Stimulated activated CD8-positive, alpha-beta memory T cell treated with anti-CD3 and anti-CD28 coated beads, Interleukin-15, amount 100 ng/mL, for 24 hours (primary cell): Measurements from ENCODE around the gene CAMK2A.

Experiments used
- DNase-seq: peaks from one replicate; pipeline ENCODE4 v3.0.0-alpha.2; 2020; ENCODE audit warnings: low read depth

CAMK2A gene

DNA sequence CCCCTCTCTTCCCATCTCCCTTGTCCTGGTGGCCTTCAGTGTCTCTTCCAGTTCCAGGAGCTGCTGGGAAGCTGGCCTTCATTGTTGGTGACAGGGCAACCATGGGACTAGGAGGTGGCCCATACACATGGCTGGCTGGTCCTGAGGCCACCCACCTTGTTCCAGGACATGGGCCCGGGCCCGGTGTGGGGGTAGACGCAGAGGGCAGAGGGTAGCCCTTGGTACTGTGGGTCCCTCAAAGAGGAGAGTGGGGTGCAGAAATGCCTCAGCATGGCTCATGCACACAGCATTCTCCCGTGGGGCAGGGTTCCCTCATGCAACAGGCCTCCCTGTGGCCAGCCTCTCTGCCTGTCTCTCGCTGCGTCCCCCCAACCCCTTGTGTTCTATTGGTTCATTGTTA lies 78.9 kb downstream of the CAMK2A start:
- no peak for DNase-seq

DNA sequence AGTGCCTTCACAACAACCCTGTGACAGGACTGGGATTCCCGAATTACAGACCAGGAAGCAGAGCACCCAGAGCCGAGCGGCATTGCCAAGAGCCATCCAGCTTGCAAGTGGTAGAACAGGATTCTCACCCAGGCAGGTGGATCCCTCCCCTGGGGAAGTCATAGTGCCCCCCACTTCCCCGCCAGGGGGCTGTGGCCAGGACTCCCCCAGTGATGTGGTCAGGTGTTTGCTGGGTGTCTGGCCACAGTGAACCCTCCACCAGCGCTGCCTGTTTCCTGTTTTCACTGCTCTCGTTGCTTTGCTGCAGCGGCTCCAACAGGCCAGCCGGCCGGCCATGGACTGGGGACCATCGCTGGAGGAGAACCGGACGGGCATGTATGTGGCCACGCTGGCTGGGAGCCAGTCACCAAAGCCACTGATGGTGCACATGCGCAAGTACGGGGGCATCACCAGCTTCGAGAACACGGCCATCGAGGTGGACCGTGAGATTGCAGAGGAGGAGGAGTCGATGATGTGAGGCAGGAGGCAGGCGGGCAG lies 80.4 kb downstream of the CAMK2A start:
- no peak for DNase-seq

DNA sequence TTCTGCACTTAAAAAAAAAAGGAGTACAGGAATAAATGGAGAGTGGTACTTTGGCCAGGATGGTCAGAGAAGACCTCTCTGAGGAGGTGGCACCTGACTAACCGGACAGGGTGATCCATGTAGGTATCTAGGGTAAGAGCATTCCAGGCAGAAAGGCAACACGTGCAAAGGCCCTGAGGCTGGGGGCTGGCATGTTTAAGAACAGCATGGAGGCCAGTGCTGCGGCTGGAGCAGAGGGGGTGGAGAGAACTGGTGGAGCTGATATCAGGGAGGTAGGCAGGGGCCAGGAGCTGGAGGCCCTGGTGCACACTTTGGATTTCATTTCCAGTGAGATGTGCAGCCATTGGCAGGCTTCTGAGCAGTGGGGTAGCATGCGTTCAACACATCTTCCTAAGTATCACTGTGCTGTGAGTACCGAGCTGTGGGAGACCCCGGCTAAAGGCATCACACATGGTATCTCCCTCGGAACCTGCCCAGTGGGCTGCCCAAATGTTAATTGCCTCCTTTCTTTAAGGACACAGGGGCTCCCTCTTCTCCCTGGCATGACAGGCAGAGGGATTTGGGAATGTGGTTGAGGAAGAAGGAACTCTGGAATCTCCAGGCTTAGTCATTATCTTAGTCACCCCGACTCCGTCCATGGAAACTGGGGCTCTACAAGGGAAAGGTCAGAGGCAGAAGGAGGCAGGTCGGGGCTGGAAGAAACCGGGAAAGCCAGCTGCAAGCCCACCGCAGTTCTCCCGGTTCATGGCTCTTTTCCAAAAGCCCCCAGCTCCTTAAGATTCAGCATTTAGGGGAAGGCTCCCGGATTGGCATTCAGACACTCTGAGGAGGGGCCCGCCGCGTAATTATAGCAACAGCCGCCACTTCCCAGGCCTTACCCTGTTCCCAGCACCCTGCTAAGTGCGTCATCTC lies 81.1 kb downstream of the CAMK2A start:
- DNase-seq: no peak

DNA sequence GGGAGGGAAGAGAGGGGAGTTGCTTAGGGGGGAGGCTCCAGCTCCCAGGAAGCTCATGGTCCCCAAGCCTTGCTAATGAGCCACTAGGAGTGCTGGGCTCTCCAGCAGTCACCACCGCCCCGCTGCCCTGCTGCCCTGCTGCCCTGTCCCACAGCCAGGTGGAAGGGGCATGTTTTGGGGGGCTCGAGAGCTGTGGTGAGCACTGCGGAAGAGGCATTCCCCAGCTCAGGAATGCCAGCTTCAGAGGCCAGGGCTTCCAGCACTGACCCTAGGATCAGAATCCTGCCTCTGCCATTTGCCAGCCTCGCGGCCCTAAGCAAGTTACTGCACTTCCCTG lies 82.8 kb downstream of the CAMK2A start:
- DNase-seq: no peak

DNA sequence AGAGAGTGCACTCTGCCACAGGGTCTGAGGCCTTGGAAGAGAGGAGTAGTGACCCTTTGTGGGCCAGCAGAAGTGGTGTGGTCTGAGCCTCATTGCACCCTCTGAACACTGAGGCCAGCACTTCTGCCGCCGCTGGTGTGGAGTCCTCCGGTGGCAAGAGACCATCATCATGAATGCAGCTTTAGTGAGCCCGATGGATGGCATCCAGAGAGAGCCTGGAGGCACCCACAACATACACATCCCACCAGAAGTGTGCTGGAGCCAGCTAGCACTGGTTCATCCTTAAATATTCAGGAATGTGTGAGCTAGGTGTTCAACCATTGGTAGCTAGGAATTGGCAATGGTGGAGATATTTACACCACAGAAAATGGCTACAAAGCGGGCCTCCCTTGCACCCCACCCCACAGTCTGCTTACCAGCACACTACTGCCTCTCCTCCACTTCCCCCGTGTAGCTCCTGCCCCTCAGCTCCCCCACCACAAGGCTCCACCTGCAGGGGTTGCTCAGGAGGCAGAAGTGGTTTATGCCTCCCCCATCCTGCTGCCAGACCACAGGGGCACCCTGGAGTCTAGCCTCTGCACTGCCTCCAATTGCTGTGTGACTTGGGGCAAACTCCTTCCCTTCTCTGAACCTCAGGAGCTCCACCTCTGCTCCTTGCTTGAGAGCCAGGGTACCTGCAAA lies 83.3 kb downstream of the CAMK2A start:
- no peak for DNase-seq

DNA sequence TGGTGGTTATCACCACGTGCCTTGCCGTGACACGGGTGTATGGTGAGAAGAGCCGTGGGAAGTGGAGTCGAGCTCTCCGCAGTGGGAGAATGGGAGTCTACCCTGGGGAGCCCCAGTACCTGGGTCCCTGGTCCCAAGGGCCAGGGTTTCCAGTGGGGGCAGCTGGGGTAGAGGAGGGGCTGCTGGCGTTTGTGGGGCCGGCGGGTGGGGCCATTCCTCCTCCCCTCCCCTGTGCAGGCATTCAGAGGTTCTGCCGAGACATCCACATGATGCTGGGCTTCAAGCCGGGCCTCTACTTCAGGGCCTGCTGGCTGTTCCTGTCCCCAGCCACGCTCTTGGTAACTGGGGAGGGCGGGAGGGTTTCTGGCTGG lies 85.0 kb downstream of the CAMK2A start:
- no peak for DNase-seq

DNA sequence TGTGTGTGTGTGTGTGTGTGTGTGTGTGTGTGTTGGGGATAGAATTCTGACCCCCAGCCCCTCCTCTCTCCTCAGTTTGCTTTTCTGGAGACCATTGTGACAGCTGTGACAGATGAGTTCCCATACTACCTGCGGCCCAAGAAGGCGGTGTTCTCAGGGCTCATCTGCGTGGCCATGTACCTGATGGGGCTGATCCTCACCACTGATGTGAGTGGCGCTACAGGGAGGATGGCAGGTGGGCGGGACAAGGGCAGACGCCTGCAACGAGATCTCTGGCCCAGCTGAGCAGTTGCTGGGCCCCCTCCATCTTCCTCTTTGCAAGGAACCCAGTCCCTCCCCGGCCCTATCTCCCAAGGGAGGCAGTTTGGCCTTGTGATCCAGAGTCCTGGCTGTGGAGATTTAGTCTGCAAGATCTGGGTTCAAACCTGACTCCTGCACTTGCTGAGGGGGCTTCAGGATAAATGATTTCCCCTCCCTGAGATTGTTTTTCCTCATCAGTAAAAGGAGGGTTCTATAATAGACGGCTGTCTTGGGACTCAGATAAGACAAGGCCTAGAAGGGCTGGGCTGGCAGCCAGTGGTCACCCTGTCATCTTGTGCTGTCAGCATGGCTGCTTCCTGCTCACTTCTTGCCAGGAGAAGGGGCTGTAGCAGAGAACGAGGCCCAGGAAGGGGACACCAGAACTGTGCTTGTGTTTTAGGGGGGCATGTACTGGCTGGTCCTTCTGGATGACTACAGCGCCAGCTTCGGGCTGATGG lies 85.6 kb downstream of the CAMK2A start:
- DNase-seq: no peak

DNA sequence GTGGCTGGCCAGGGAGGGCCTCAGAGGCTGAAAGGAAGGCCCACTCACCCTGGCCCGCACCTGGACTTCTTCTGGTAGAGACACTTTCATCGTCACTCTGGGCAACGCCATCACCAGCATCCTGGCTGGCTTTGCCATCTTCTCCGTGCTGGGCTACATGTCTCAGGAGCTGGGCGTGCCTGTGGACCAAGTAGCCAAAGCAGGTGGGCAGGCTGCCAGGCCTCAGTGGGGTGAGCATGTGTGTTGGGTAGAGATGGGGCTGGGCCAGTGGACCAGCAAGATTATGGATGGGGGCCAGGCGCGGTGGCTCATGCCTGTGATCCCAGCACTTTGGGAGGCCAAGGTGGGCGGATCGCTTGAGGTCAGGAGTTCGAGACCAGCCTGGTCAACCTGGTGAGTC lies 87.1 kb downstream of the CAMK2A start:
- no peak for DNase-seq

DNA sequence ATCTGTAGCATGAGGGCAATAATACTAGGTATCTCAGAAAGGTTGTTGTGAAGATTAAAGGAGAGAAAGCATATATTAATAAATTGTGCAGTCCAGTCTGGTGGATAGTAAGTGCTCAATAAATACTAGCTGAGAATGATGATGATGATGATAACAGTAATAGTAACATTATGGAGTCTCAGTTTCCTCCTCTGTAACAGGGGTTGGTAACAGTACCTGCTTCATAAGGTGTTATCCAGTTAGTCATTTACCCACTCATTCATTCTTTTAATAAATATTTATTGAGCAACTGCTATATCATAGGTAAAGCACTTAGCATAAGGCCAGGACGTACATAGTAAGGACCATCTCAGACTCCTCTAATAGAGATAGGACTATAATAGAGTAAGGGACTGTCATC lies 92.1 kb downstream of the CAMK2A start:
- no peak for DNase-seq

DNA sequence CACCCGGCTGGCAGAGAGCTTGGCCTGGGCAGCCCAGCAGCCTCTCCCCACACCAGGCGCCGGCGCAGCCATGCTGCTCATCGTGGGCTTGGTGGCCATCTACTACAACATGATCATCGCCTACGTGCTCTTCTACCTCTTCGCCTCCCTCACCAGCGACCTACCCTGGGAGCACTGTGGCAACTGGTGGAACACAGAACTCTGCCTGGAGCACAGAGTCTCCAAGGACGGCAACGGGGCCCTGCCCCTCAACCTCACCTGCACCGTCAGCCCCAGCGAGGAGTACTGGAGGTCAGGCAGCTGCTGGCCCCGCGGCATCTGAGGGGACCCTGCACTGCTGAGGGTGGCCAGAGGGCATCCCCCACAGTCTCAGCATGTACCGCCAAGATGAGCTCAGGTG lies 92.6 kb downstream of the CAMK2A start:
- no peak for DNase-seq

DNA sequence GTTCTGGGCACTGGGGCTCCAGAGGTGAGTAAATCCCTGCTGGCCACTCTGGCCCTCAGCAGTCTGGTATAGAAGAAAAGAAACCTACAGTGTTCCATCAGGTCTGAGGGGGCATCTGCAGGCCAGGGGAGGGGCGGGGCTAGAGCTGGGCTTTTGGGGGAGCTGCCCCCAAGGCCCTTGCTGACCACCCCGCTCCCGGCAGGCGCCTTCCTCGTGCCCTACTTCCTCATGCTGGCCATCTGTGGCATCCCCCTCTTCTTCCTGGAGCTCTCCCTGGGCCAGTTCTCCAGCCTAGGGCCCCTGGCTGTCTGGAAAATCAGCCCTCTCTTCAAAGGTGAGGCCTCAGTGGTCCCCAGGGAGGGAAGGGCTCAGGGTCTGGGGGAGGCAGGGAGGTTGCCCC lies 93.1 kb downstream of the CAMK2A start:
- no peak for DNase-seq

DNA sequence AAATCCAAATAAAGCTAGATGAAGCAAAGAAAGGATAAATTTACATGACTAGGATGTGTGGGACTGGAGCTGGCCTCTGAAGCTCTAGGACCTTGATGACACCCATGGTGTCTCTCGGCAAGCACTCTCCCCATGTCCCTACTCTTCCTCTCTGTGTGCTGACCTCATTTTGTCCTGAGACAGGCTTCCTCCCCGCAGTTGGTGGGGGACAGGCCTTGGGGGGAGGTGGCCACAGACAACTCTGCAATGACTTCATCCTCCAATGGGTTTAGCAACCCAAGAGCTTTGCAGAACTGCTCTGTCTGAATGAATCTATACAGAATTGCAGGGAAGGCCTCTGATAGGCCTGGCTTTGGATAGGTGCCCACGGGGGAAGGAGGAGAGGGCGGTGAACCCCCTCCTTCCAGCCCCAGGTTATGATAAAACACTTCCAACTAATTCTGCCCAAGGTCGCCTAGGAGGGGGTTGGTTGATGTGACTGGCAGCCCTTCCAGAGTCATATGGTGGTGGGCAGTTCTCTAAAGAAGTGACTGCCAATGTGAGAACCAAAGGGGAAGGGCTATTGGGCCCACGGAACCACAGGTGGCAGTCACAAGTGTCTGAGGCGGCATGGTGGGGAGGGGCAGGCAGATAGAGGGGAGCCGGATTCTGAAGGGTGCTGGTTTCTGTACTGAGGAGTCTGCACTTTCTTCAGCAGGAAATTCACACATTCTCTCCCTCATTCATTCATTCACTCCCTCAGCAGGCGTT lies 93.7 kb downstream of the CAMK2A start:
- DNase-seq: no peak

DNA sequence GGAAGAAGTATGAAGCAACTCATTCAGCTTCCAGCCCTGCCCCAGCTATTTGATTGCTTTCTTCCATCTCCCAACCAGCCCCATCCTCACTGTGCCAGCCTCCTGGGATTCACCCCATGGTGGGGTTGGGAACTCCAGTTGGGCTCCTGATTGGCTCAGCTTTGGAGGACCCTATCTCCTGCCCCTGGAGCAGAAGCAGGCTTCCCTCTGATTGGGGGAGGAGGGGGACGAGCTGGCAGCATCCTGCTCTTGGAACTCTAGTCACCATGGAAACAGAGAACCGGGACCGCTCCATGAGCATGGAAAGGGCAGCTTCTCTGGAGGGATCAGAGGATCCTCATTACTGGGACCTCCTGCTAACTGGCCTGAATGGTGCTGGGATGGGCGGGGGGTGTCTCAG lies 97.1 kb downstream of the CAMK2A start:
- DNase-seq: no peak

DNA sequence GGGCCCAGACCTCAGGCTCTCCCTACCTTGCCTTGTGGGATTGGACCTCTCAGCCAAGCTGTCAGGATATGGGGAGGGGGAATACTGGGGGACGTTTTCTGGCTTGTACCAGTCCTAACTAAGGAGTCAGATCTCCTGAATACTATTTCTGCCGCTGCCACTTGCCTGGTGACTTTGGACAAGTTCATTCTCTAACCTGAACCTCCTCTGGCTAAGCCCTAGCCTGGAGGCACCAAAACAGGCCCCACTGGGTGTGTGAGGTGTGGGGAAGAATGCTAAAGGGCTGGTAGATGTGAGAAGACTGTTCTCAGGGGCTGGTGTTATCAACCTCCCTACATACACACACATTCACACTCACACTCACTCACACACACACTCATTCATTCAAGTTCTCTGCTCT lies 98.6 kb downstream of the CAMK2A start:
- DNase-seq: no peak

DNA sequence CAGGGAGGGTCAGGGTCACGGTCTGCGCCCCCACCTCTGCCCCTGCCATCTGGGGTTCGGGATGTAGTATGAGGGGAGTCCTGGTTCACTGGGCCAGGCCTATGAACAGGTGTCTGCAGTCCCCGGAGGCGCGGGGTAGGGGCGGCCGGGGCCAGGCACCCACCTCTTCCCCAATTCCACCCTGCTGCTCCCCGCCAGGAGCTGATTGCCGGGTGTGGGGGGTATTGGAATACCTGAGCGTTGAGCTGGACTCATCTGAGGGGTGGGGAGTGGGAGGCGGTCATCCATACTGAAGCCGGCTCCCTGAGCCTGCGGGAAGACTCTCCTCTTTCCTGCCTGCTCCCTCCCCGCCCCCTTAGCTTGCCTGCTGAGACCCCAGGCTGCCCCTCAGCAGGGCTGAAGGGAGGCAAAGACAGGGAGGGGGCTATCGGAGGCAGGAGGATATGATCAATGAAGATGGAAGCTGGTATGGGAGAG lies 99.0 kb downstream of the CAMK2A start:
- DNase-seq: no peak

DNA sequence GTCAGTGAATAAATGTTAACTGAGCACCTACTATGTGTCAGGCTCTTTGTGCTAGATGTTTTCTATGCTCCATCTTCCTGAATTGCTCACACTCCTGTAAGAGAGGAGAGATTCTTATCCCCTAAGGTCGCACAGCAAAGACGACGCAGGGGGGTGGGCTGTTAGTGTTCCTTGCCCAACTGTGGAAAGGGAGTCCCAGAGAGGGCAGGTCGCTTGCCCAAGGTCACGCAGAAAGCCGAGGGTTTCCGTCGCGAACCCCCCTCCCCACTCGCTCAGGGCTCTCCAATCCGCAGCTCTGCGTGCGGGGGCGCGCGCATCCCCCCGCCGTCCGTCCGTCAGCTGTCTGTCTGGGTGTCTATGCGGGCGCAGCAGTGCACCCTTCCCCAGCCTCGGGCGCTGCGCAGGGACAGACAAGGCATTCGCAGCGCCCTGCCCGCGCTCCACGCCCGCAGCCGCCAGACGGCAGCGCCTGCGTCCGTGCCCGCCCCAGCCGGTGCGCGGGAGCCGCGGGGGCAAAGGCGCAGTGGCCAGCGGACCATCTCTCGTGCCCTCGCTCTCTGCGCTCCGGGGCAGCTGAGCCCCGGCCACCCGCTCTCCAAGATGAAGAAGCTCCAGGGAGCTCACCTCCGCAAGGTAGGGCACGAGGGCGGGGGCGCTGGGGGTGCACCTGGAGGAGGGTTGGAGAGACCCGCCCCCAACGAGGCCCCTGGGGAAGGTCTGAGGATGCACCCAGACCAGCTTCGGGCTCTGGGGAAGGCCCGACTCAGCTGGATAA lies 99.7 kb downstream of the CAMK2A start, which contains the start of gene SLC6A7:
TSS of gene SLC6A7 (plus strand) at position 335 of the 775 bp plus-strand sequence. CDS start at position 601, 266 bp downstream.
- no peak for DNase-seq

DNA sequence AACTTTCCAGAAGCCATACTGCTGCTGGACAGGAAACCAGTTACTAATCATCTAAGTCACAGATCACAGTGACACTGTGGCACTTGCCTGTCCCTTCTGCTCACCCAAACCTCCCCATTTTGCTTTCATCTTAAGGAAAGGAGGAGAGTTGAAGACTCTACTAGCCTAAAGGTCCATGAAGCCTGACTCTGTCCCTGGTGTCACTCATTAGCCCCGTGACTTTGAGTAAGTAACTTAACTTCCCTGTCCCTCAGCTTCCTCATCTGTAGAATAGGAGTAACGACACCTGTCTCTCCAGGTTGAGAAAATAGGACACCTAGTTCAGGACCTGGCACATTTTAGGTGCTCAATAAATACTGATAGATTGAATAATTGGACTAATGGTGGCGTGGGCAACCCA lies 100.2 kb downstream of the CAMK2A start:
- DNase-seq: no peak

DNA sequence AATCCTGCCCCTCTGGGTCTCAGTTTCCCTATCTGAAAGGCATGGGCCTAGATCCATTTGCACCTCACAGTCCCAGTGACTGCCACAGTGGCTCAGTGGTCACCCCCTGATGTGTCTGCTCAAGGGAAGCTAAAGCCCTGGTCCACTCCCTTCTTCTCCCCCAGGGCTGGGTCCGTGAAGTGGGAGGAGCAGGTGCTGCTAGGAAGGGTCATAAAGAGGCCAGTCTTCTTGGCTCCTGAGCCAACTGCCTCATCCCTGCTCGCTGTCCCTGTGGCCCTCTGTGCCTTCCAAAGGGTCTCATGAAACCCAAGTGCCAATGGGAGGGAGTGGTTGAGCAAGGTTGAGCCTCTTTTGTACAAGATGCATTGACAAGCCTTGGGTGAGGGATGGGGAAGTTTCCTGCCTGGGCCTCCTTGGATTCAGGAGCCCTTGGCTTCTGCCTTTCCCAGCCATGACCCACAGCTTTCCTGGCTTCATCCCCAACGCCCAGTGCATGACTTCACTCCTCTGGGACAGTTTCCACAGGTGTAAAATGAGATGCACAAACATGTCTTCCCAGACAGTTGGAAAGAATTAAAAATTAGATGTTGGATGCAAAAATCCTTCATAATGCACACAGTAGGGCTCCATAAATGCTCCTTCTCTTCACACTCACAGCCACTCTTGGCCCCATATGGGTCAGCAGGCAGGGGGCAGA lies 101.3 kb downstream of the CAMK2A start:
- no peak for DNase-seq

DNA sequence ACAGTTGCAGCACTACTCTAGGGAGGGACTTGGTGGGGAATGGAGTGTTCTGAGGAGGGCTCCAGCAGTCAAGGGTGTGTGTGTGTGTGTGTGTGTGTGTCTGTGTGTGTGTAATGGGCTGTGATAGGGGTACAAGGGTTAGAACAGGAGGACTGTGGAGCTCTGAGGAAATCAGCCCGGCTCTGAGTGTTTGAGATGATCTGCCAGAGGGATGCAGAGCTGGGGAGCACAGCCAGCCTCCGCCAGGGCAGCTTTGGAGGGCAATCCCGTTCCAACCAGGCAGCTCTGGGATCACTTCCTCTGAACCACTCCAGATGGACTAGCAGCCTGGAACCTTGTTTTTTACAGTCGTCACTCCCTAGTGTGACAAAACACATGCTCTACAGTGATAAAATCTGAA lies 102.7 kb downstream of the CAMK2A start:
- no peak for DNase-seq

DNA sequence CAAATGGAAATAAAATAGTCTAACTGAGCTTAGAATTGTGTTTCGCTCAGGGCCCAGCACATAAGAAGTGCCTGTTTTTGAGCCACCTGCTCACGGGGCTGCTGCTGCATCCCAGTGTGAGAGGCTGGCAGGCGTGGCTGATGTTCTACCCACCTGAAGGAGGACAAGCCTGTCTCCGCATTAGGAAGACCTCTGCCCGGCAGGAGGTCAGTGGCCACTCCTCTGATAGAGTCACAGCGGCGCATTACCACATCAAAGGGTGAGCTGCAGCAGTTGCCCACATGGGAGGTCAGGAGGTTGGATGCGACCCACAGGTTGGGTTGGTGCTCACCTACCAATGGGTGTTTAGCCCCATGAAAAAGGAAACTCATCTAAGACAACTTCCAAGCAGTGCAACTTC lies 103.4 kb downstream of the CAMK2A start:
- DNase-seq: no peak
